NB4 (cell line): ENCODE results near the gene PCDH8.

Experiments
- DNase-seq: peaks from one replicate; pipeline ENCODE4 v3.0.0; 2010; ENCODE audit warnings: low read depth
- H3K4me3 ChIP-seq: one replicate; pipeline ENCODE4 v1.5.1; 2011; ENCODE audit warnings: mild to moderate bottlenecking, low read depth, low read length, moderate library complexity
- CTCF ChIP-seq: IDR thresholded peaks from one replicate; pipeline ENCODE4 v1.5.1; 2012; ENCODE audit warnings: low read depth, low read length
- MAX ChIP-seq: IDR thresholded peaks from 2 replicates; pipeline ENCODE4 v1.6.1; 2011; ENCODE audit warnings: low read depth, low read length
- MYC ChIP-seq: IDR thresholded peaks from 2 replicates; pipeline ENCODE4 v1.6.1; 2011; ENCODE audit warnings: low read depth, low read length
- POLR2A ChIP-seq: IDR thresholded peaks from 2 replicates; pipeline ENCODE4 v1.6.1; 2011; ENCODE audit warnings: mild to moderate bottlenecking; ENCODE audit not compliant: insufficient read length; ENCODE audit errors: extremely low read depth

The PCDH8 gene

GRCh38 chr13:52809310-52809769, 39.1 kb downstream of the PCDH8 start:
- peak; percentile 75 for TF ChIP-seq MYC
- TF ChIP-seq CTCF, result peak; percentile 80
- peak; percentile 61 for TF ChIP-seq MAX
- TF ChIP-seq POLR2A, result no peak
- peak; percentile 92 for DNase-seq
- no peak overlapping the region for H3K4me3 ChIP-seq

GRCh38 chr13:52808842-52809219, 39.6 kb downstream of the PCDH8 start:
- TF ChIP-seq POLR2A, result no peak
- no peak for TF ChIP-seq CTCF
- TF ChIP-seq MAX, result no peak
- no peak for TF ChIP-seq MYC
- DNase-seq, result no peak
- no peak overlapping the region for H3K4me3 ChIP-seq

- H3K4me3 ChIP-seq, result no peak overlapping the region
- TF ChIP-seq CTCF (no peak), MYC (no peak), MAX (no peak), POLR2A (no peak)
- DNase-seq, result no peak
Observed at GRCh38 chr13:52806029-52806428, 42.4 kb downstream of the PCDH8 start.

- no peak overlapping the region for H3K4me3 ChIP-seq
- no peak for DNase-seq
- TF ChIP-seq CTCF (no peak), POLR2A (no peak), MYC (no peak), MAX (no peak)
Observed at GRCh38 chr13:52804202-52804641, 44.2 kb downstream of the PCDH8 start.

- DNase-seq, result no peak
- no peak for TF ChIP-seq POLR2A
- no peak for TF ChIP-seq CTCF
- TF ChIP-seq MYC, result no peak
- TF ChIP-seq MAX, result no peak
- H3K4me3 ChIP-seq, result no peak overlapping the region
Observed at GRCh38 chr13:52800856-52801255, 47.6 kb downstream of the PCDH8 start.
